Prostate gland (tissue), 2 donors: ENCODE measurements around the gene CTBP1. TPM values are rescaled to one million over a fixed set of nuclear protein-coding genes. Genes with fewer than 3 reads are reported as not detected.

Experiments
- DNase-seq: peaks from one replicate; pipeline ENCODE4 v3.0.0-alpha.2; 2019; ENCODE audit warnings: low spot score
- H3K27ac ChIP-seq, 2 donors: fragments of 200-600 bp; sonication (generic); 2 replicates each; pipeline ENCODE4 v1.5.1; 2017 to 2019
- H3K27me3 ChIP-seq: fragments of 200-600 bp; sonication (generic); replicated peaks from 2 replicates; pipeline ENCODE4 v1.5.1; 2019; ENCODE audit not compliant: insufficient read depth
- H3K36me3 ChIP-seq, 2 donors: fragments of 200-600 bp; sonication (generic); 1 replicate in 1 of 2; 2 replicates in 1 of 2; pipeline versions ENCODE4 v1.5.1 to v1.8.1; 2017 to 2019
- H3K4me1 ChIP-seq: fragments of 200-600 bp; sonication (generic); replicated peaks from 2 replicates; pipeline ENCODE4 v1.5.1; 2019
- H3K4me3 ChIP-seq, 2 donors: fragments of 200-600 bp; sonication (generic); 2 replicates each; pipeline ENCODE4 v1.5.1; 2017 to 2019
- H3K9me3 ChIP-seq: fragments of 200-600 bp; sonication (generic); 2 replicates; pipeline ENCODE4 v1.5.1; 2017
- POLR2A ChIP-seq: fragments of 450-650 bp; IDR thresholded peaks from one replicate; pipeline ENCODE4 v1.6.1; 2016; ENCODE audit warnings: antibody characterized with exemption, mild to moderate bottlenecking
- POLR2AphosphoS5 ChIP-seq: sonication (generic); formaldehyde crosslinking; IDR thresholded peaks from one replicate; pipeline ENCODE4 v1.6.1; 2017; ENCODE audit warnings: antibody characterized with exemption
- WGBS: methylation state at CpG from one replicate; pipeline ENCODE4 v1.1.5; 2018; 5-methylcytosine and 5-hydroxymethylcytosine counted together
- intact Hi-C: fragments of 100-400 bp; cut with DNase I; formaldehyde crosslinking; loops from one replicate; pipeline ENCODE4 v1.14.2; 2022
- total RNA-seq, 2 donors: library from RNA; depleted of rRNA; stranded (reverse); fragments of >200 nt; gene quantifications; one replicate each; pipeline ENCODE4 v1.1.0, GENCODE V29; 2016
- TF ChIP-seq, protein P1 (sequence below), 4 experiments: fragments of 200-600 bp in 2 of 4; fragments of 450-650 bp in 2 of 4; sonication (generic) in 2 of 4; IDR thresholded peaks; 1 replicate in 3 of 4; 2 replicates in 1 of 4; pipeline ENCODE4 v1.5.1; 2016 to 2019; ENCODE audit warnings: antibody characterized with exemption in 4 of 4, mild to moderate bottlenecking in 2 of 4, moderate library complexity in 2 of 4

CTBP1 gene
- total RNA-seq, 2 donors from 2014 or later: 173 to 264 TPM

DNA sequence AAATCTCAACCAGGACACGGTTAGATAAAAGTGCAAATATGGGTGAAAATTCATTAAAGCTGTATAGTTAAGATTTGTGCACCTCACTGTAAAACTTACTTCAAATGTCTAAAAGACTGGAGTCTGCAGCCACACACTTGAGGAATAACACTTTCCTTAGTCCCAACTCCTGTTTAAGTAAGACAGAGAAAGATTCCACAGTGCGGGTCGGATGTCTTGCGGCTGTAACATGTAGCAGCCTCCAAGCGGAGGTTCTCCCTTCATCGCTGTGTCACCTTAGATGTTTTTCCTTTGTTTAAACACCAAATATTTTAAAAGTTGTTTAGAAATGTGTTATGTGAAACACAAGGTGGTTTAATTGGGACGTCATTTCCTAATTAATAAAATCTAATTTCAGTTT lies 39.9 kb upstream of the CTBP1 start:
- no peak for TF ChIP-seq POLR2A
- TF ChIP-seq, protein P1, sequence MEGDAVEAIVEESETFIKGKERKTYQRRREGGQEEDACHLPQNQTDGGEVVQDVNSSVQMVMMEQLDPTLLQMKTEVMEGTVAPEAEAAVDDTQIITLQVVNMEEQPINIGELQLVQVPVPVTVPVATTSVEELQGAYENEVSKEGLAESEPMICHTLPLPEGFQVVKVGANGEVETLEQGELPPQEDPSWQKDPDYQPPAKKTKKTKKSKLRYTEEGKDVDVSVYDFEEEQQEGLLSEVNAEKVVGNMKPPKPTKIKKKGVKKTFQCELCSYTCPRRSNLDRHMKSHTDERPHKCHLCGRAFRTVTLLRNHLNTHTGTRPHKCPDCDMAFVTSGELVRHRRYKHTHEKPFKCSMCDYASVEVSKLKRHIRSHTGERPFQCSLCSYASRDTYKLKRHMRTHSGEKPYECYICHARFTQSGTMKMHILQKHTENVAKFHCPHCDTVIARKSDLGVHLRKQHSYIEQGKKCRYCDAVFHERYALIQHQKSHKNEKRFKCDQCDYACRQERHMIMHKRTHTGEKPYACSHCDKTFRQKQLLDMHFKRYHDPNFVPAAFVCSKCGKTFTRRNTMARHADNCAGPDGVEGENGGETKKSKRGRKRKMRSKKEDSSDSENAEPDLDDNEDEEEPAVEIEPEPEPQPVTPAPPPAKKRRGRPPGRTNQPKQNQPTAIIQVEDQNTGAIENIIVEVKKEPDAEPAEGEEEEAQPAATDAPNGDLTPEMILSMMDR (IDR thresholded peaks at IDR 0.05): no peak
- TF ChIP-seq POLR2AphosphoS5: no peak
- Histone ChIP-seq H3K36me3 (no peaks in the 10 kb centered on the region), H3K4me1 (peaks cover 7% of the 10 kb centered on the region), H3K4me3 (peak overlapping the region; percentile 91 to 92), H3K9me3 (no peaks in the 10 kb centered on the region), H3K27ac (peak overlapping the region; percentile 79 to 86), H3K27me3 (no peaks in the 10 kb centered on the region)
- 32% methylated on average over 7 of the region's 7 CpGs for WGBS
- no peak for DNase-seq
- intact Hi-C loops: no loop called here

DNA sequence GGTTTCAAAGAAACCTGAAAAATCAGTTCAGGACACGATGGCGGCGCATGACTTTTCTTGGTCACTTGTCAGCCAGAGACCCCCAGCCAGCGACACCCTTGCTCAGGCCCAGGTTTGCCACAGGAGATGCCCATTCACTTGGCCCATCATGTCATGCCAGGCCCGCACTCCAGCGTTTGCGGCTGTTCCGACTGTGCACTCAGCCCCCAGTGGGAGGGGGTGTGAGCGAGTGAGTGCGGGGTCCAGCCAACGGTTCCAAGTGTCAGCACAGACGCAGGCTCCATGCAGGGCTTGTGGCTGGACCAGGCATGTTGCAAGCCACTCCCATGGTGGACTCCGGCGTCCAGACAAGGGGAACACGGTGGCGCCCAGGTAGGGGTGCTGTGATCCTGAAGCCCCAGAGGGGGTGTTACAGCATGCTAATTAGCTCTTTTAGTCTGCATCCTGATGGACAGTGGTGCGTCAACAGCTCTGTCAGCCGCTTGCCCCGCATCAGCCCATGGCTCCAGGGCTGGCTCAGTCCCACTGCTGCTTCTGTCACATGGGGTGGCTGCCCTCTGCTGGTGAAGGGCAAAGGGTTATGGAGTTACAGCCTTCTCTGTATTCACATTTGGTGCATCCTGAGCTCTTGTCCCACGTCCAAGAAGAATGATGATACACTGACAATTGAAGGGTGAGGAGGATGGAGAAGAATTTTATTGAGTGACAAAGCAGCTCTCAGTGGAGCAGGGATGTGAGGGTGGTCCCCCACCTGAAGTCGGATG lies 37.0 kb upstream of the CTBP1 start:
- DNase-seq: no peak
- H3K4me1 ChIP-seq: peaks cover 2% of the 10 kb centered on the region
- H3K27me3 ChIP-seq: no peaks in the 10 kb centered on the region
- intact Hi-C loops: no loop called here
- no peak overlapping the region for H3K4me3 ChIP-seq
- H3K9me3 ChIP-seq: no peaks in the 10 kb centered on the region
- WGBS: 88% methylated on average over 14 of the region's 21 CpGs
- no peaks in the 10 kb centered on the region for H3K36me3 ChIP-seq
- TF ChIP-seq POLR2A (no peak), POLR2AphosphoS5 (no peak)
- TF ChIP-seq, protein P1 (IDR thresholded peaks at IDR 0.05): no peak
- no peak overlapping the region for H3K27ac ChIP-seq

DNA sequence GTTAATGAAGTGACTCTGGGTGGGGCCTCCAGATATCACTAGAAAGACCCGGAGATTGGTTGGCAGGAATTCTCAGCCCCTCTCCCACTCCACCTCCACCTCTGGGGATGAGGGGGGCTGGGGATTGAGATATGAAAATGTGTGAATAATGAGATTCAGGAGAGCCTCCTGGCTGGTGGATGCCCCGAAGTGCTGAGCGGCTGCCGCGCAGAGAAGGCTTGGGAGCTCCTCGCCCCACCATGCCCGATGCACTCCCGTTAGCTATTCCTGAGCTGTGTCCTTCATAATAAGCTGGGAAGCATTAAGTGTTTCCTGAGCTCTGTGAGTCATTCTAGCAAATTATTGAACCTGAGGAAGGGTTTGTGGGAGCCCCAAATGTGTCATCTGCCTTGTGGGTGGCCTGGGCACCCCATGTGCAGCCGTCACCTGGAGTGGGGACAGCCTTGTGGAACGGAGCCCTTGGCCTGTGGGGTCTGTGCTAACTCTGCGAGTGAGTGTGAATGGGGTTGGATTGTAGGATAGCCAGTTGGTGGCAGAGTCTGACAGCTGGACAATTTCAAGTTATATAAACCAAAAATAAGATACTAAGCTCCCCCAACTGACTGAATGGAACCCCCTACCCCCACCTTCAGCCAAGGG lies 36.3 kb upstream of the CTBP1 start:
- H3K36me3 ChIP-seq: no peaks in the 10 kb centered on the region
- TF ChIP-seq POLR2A: no peak
- TF ChIP-seq POLR2AphosphoS5: no peak
- TF ChIP-seq, protein P1 (IDR thresholded peaks at IDR 0.05): no peak
- WGBS: 81% methylated on average over 11 of the region's 11 CpGs
- H3K27ac ChIP-seq: no peak overlapping the region
- H3K9me3 ChIP-seq: no peaks in the 10 kb centered on the region
- H3K4me1 ChIP-seq: no peaks in the 10 kb centered on the region
- no peaks in the 10 kb centered on the region for H3K27me3 ChIP-seq
- H3K4me3 ChIP-seq: no peak overlapping the region
- no peak for DNase-seq
- intact Hi-C loops: no loop called here

DNA sequence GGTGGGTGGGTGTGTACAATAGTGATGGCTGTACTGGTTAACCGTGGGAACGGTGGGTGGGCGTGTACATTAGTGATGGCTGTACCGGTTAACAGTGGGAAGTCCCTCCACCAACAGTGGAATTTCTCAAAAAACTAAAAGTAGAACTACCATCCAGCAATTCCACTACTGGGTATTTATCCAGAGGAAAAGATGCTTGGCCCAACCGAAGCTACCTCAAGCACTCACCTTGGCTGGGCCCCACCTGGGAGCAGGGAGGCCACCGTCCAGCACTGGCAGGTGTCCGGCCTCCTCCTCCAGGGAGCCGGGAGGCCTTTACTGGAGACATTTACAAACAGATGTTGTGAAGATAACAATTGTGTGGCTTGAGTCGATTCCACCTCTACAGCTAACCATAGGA lies 34.8 kb upstream of the CTBP1 start:
- no peaks in the 10 kb centered on the region for H3K27me3 ChIP-seq
- H3K36me3 ChIP-seq: no peaks in the 10 kb centered on the region
- no peak for DNase-seq
- 83% methylated on average over 9 of the region's 9 CpGs for WGBS
- H3K9me3 ChIP-seq: no peaks in the 10 kb centered on the region
- H3K4me3 ChIP-seq: no peak overlapping the region
- intact Hi-C loops: no loop called here
- H3K4me1 ChIP-seq: no peaks in the 10 kb centered on the region
- TF ChIP-seq POLR2A: no peak
- TF ChIP-seq POLR2AphosphoS5: no peak
- TF ChIP-seq, protein P1 (IDR thresholded peaks at IDR 0.05): no peak
- no peak overlapping the region for H3K27ac ChIP-seq

DNA sequence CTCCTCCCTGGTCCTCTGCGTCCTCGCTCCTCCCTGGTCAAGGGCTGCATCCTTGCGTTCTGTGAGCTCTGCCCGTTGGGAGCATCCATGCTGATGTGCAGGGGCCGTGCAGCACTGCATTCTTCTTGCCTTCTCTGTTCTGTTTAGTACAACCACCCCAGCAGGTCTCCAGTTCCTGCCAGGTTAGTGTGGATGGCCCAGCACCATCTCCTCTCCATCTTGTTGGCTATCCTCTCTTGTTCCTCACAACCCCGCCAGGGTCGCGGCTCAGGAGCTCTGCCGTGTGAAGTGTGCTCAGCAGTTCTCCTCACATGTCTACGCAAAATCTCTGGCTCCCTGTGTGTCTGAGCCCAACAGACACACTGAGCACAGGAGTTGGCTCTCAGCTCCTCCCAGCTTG lies 30.3 kb upstream of the CTBP1 start:
- intact Hi-C loops: no loop called here
- Histone ChIP-seq H3K27me3 (no peaks in the 10 kb centered on the region), H3K4me1 (no peaks in the 10 kb centered on the region), H3K36me3 (no peaks in the 10 kb centered on the region), H3K9me3 (no peaks in the 10 kb centered on the region), H3K27ac (no peak overlapping the region), H3K4me3 (no peak overlapping the region)
- 90% methylated on average over 10 of the region's 10 CpGs for WGBS
- no peak for DNase-seq
- no peak for TF ChIP-seq POLR2A
- TF ChIP-seq POLR2AphosphoS5: no peak
- TF ChIP-seq, protein P1 (IDR thresholded peaks at IDR 0.05): no peak
